Iris pigment epithelial cell (primary cell): Measurements from ENCODE around the gene NMNAT3.

Experiments used
- DNase-seq: peaks from one replicate; pipeline ENCODE4 v3.0.0-alpha.2; 2011; ENCODE audit warnings: low read depth

NMNAT3 gene

GRCh38 chr3:139675327-139675726 is 2.4 kb downstream of the NMNAT3 start:
- no peak for DNase-seq

GRCh38 chr3:139674571-139675260 is 3.1 kb downstream of the NMNAT3 start:
- DNase-seq = no peak

GRCh38 chr3:139672884-139673283 is 4.9 kb downstream of the NMNAT3 start:
- DNase-seq = no peak

GRCh38 chr3:139671863-139672646 is 5.7 kb downstream of the NMNAT3 start:
- DNase-seq = no peak

GRCh38 chr3:139671107-139671506 is 6.7 kb downstream of the NMNAT3 start:
- no peak for DNase-seq

- no peak for DNase-seq
Measured at GRCh38 chr3:139670196-139670595, 7.6 kb downstream of the NMNAT3 start.

- DNase-seq = no peak
Measured at GRCh38 chr3:139668332-139668731, 9.4 kb downstream of the NMNAT3 start.

GRCh38 chr3:139664958-139665357 is 12.8 kb downstream of the NMNAT3 start:
- DNase-seq = no peak

- no peak for DNase-seq
Measured at GRCh38 chr3:139660269-139660668, 17.5 kb downstream of the NMNAT3 start.

- DNase-seq = no peak
Measured at GRCh38 chr3:139659511-139659910, 18.3 kb downstream of the NMNAT3 start.

- no peak for DNase-seq
Measured at GRCh38 chr3:139657936-139658335, 19.8 kb downstream of the NMNAT3 start.

GRCh38 chr3:139657434-139657833 is 20.3 kb downstream of the NMNAT3 start:
- DNase-seq = no peak

- peak; percentile 13 for DNase-seq
Measured at GRCh38 chr3:139655909-139656595, 21.7 kb downstream of the NMNAT3 start.

GRCh38 chr3:139654637-139655365 is 23.0 kb downstream of the NMNAT3 start:
- DNase-seq = no peak

- DNase-seq = no peak
Measured at GRCh38 chr3:139653582-139653981, 24.2 kb downstream of the NMNAT3 start.

- DNase-seq = no peak
Measured at GRCh38 chr3:139652561-139652960, 25.2 kb downstream of the NMNAT3 start.

- no peak for DNase-seq
Measured at GRCh38 chr3:139647866-139648435, 29.8 kb downstream of the NMNAT3 start.

- DNase-seq = no peak
Measured at GRCh38 chr3:139646512-139646911, 31.3 kb downstream of the NMNAT3 start.

- DNase-seq = no peak
Measured at GRCh38 chr3:139642996-139643395, 34.8 kb downstream of the NMNAT3 start.

- no peak for DNase-seq
Measured at GRCh38 chr3:139640456-139640855, 37.3 kb downstream of the NMNAT3 start.

GRCh38 chr3:139639662-139640061 is 38.1 kb downstream of the NMNAT3 start:
- no peak for DNase-seq

- no peak for DNase-seq
Measured at GRCh38 chr3:139638518-139638917, 39.3 kb downstream of the NMNAT3 start.
